K562 (cell line): ENCODE measurements around the gene TUB. TPM values are rescaled to one million over a fixed set of nuclear protein-coding genes. Genes with fewer than 3 reads are reported as not detected.

ENCODE experiments used
- CC2D1A ChIP-seq: fragments of 450-650 bp; IDR thresholded peaks from 2 replicates; pipeline ENCODE4 v1.6.1; 2017; ENCODE audit warnings: mild to moderate bottlenecking
- CTCF ChIP-seq, 3 experiments: IDR thresholded peaks in 2 of 3; conservative IDR thresholded peaks in 1 of 3; 2 replicates each; pipeline ENCODE4 v1.5.1; 2011 to 2012; ENCODE audit warnings: low read length in 3 of 3, mild to moderate bottlenecking in 3 of 3, control low read depth in 2 of 3, improper control_type of control experiment in 1 of 3, inconsistent platforms in 1 of 3, low read depth in 1 of 3, mixed read lengths in 1 of 3, moderate library complexity in 1 of 3; ENCODE audit not compliant: insufficient read depth in 2 of 3
- DPF2 ChIP-seq: fragments of 450-650 bp; IDR thresholded peaks from 2 replicates; pipeline ENCODE4 v1.6.1; 2016
- HCFC1 ChIP-seq: IDR thresholded peaks from 2 replicates; pipeline ENCODE4 v1.6.1; 2012; ENCODE audit warnings: low read depth, low read length, improper control_type of control experiment
- NFIC ChIP-seq: fragments of 450-650 bp; IDR thresholded peaks from 2 replicates; pipeline ENCODE4 v1.6.1; 2017; ENCODE audit warnings: mild to moderate bottlenecking, inconsistent platforms
- POLR2AphosphoS5 ChIP-seq: IDR thresholded peaks from 2 replicates; pipeline ENCODE4 v1.6.1; 2011; ENCODE audit warnings: mild to moderate bottlenecking, low read depth, low read length, moderate library complexity; ENCODE audit not compliant: control insufficient read depth, insufficient read depth
- SMC3 ChIP-seq: conservative IDR thresholded peaks from 2 replicates; pipeline ENCODE4 v1.6.1; 2011; ENCODE audit warnings: low read depth, low read length, improper control_type of control experiment; ENCODE audit not compliant: insufficient read depth
- SOX6 ChIP-seq: fragments of 450-650 bp; IDR thresholded peaks from 2 replicates; pipeline ENCODE4 v1.6.1; 2014; ENCODE audit warnings: mild to moderate bottlenecking
- WHSC1 ChIP-seq: IDR thresholded peaks from one replicate; pipeline ENCODE4 v1.6.1; 2012; ENCODE audit warnings: low read length, control low read depth, inconsistent platforms
- XRCC5 ChIP-seq: fragments of 200-400 bp; formaldehyde crosslinking; IDR thresholded peaks from 2 replicates; pipeline ENCODE4 v1.6.1; 2017; ENCODE audit warnings: low read depth, mild to moderate bottlenecking, low read length
- ZFPM2 ChIP-seq: fragments of 250-450 bp; sonication (Bioruptor Pico); IDR thresholded peaks from 2 replicates; pipeline ENCODE4 v1.5.1; 2022; ENCODE audit warnings: mild to moderate bottlenecking
- polyA plus RNA-seq, 8 experiments: library from polyadenylated mRNA; depleted of rRNA in 4 of 8; stranded (reverse) in 5 of 8; unstranded in 3 of 8; fragments of >200 nt; fragmentation: Nextera tagmentation in 2 of 8; fragmentation: Illumina TruSeq in 1 of 8; extraction: Ambion mirVana in 2 of 8; extraction: Trizol in 1 of 8; gene quantifications; 2 replicates each; pipeline versions ENCODE4 v1.2.1 to v1.2.3, GENCODE V29; 2011 to 2014; ENCODE audit warnings: inconsistent platforms in 1 of 8, missing spikeins in 1 of 8
- total RNA-seq, 7 experiments: library from RNA; depleted of rRNA in 6 of 7; stranded (reverse); fragments of >200 nt in 6 of 7; fragmentation: Illumina TruSeq in 2 of 7; extraction: Trizol in 2 of 7; gene quantifications; 2 replicates each; pipeline versions ENCODE4 v1.2.1 to v1.2.3, GENCODE V29; 2011 to 2021; ENCODE audit warnings: low replicate concordance in 1 of 7
- TF ChIP-seq, protein P1 (sequence below), 2 experiments: fragments of 450-650 bp; formaldehyde crosslinking in 1 of 2; IDR thresholded peaks; 2 replicates each; pipeline versions ENCODE4 v1.4.0 to v1.6.1; 2014 to 2020; ENCODE audit warnings: mild to moderate bottlenecking in 2 of 2, borderline replicate concordance in 1 of 2, low read depth in 1 of 2
- TF ChIP-seq, protein P2 (sequence below), 2 experiments: fragments of 450-650 bp; IDR thresholded peaks; 2 replicates each; pipeline ENCODE4 v1.6.1; 2016
- TF ChIP-seq, protein P3 (sequence below): fragments of 450-650 bp; formaldehyde crosslinking; IDR thresholded peaks from 2 replicates; pipeline ENCODE4 v1.4.0; 2020; ENCODE audit warnings: mild to moderate bottlenecking, moderate library complexity

Gene TUB
- total and polyA plus RNA-seq, 9 of the 15 experiments (the other 6 are each of a cell fraction or from before 2014, with no cell fraction given) = not detected

GRCh38 chr11:8033305-8034105 lies 47.5 kb upstream of the TUB start (continued):
- TF ChIP-seq, protein P1, sequence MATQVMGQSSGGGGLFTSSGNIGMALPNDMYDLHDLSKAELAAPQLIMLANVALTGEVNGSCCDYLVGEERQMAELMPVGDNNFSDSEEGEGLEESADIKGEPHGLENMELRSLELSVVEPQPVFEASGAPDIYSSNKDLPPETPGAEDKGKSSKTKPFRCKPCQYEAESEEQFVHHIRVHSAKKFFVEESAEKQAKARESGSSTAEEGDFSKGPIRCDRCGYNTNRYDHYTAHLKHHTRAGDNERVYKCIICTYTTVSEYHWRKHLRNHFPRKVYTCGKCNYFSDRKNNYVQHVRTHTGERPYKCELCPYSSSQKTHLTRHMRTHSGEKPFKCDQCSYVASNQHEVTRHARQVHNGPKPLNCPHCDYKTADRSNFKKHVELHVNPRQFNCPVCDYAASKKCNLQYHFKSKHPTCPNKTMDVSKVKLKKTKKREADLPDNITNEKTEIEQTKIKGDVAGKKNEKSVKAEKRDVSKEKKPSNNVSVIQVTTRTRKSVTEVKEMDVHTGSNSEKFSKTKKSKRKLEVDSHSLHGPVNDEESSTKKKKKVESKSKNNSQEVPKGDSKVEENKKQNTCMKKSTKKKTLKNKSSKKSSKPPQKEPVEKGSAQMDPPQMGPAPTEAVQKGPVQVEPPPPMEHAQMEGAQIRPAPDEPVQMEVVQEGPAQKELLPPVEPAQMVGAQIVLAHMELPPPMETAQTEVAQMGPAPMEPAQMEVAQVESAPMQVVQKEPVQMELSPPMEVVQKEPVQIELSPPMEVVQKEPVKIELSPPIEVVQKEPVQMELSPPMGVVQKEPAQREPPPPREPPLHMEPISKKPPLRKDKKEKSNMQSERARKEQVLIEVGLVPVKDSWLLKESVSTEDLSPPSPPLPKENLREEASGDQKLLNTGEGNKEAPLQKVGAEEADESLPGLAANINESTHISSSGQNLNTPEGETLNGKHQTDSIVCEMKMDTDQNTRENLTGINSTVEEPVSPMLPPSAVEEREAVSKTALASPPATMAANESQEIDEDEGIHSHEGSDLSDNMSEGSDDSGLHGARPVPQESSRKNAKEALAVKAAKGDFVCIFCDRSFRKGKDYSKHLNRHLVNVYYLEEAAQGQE (IDR thresholded peaks at IDR 0.05; ENCODE audit: borderline replicate concordance) = peak; percentile 61; the same call in 1 of the 2 replicates
- TF ChIP-seq, protein P1 (CRISPR knock-in tag; IDR thresholded peaks at IDR 0.05; ENCODE audit: low read depth) = no peak
- TF ChIP-seq DPF2 (no peak), POLR2AphosphoS5 (no peak), SOX6 (no peak), ZFPM2 (CRISPR knock-in tag) (no peak), CTCF (IDR thresholded peaks at IDR 0.05 in 2 of 3, conservative IDR thresholded peaks at IDR 0.05 in 1 of 3; ENCODE audit: insufficient read depth in 2 of 3, low read depth in 1 of 3, low read length in 3 of 3) (peak; percentile 84 to 90 (median 87)), XRCC5 (0 out of 2 replicates have a peak, but pooled peaks have one; percentile 63), CC2D1A (peak; percentile 27; the same call in 1 of the 2 replicates), SMC3 (peak; percentile 83), WHSC1 (no peak), NFIC (peak; percentile 86), HCFC1 (no peak)
- TF ChIP-seq, protein P2, sequence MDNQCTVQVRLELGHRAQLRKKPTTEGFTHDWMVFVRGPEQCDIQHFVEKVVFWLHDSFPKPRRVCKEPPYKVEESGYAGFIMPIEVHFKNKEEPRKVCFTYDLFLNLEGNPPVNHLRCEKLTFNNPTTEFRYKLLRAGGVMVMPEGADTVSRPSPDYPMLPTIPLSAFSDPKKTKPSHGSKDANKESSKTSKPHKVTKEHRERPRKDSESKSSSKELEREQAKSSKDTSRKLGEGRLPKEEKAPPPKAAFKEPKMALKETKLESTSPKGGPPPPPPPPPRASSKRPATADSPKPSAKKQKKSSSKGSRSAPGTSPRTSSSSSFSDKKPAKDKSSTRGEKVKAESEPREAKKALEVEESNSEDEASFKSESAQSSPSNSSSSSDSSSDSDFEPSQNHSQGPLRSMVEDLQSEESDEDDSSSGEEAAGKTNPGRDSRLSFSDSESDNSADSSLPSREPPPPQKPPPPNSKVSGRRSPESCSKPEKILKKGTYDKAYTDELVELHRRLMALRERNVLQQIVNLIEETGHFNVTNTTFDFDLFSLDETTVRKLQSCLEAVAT (IDR thresholded peaks at IDR 0.05) = 0 out of 4 replicates have a peak, but pooled peaks of 1 of the 2 experiments have one; percentile 47
- TF ChIP-seq, protein P3, sequence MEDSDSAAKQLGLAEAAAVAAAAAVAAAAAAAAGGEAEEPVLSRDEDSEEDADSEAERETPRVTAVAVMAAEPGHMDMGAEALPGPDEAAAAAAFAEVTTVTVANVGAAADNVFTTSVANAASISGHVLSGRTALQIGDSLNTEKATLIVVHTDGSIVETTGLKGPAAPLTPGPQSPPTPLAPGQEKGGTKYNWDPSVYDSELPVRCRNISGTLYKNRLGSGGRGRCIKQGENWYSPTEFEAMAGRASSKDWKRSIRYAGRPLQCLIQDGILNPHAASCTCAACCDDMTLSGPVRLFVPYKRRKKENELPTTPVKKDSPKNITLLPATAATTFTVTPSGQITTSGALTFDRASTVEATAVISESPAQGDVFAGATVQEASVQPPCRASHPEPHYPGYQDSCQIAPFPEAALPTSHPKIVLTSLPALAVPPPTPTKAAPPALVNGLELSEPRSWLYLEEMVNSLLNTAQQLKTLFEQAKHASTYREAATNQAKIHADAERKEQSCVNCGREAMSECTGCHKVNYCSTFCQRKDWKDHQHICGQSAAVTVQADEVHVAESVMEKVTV (CRISPR knock-in tag) = 0 out of 2 replicates have a peak, but pooled peaks have one; percentile 0
